Testis (tissue), 3 donors: Measurements from ENCODE around the gene NR2F2. TPM values are rescaled to one million over a fixed set of nuclear protein-coding genes. Genes with fewer than 3 reads are reported as not detected.

Experiments used
- DNase-seq: peaks from one replicate; pipeline ENCODE4 v3.0.0-alpha.2; 2019
- H3K27ac ChIP-seq, 2 donors: fragments of 200-600 bp; sonication (generic); one replicate each; pipeline ENCODE4 v1.5.1; 2019
- H3K27me3 ChIP-seq: fragments of 200-600 bp; sonication (generic); one replicate; pipeline ENCODE4 v1.5.1; 2019
- H3K36me3 ChIP-seq: fragments of 200-600 bp; sonication (generic); one replicate; pipeline ENCODE4 v1.5.1; 2017; ENCODE audit warnings: low read depth; ENCODE audit errors: missing control alignments
- H3K4me1 ChIP-seq: fragments of 200-600 bp; sonication (generic); one replicate; pipeline ENCODE4 v1.5.1; 2019
- H3K4me3 ChIP-seq, 2 donors: fragments of 200-600 bp; sonication (generic); one replicate each; pipeline ENCODE4 v1.5.1; 2017 to 2019
- H3K9me3 ChIP-seq: fragments of 200-600 bp; sonication (generic); one replicate; pipeline ENCODE4 v1.5.1; 2017
- POLR2A ChIP-seq: fragments of 450-650 bp; IDR thresholded peaks from one replicate; pipeline ENCODE4 v1.6.1; 2017; ENCODE audit warnings: antibody characterized with exemption, mild to moderate bottlenecking, moderate library complexity
- WGBS, 2 donors: methylation state at CpG; one replicate each; pipeline ENCODE4 v1.1.5; 2018; 5-methylcytosine and 5-hydroxymethylcytosine counted together
- intact Hi-C: fragments of 100-400 bp; cut with DNase I; formaldehyde crosslinking; loops from one replicate; pipeline ENCODE4 v1.15.1; 2023; ENCODE audit warnings: low total_unique reads
- polyA plus RNA-seq: library from polyadenylated mRNA; stranded (reverse); fragments of 350-450 nt; fragmentation: Illumina TruSeq; extraction: RNeasy Lipid Tissue Mini Kit (QIAGEN cat#74804); gene quantifications from one replicate; pipeline ENCODE4 v1.2.3, GENCODE V29; 2014; ENCODE audit warnings: low read depth, low replicate concordance; ENCODE audit not compliant: insufficient read depth
- total RNA-seq, 2 donors: library from RNA; depleted of rRNA; stranded (reverse); fragments of >200 nt; gene quantifications; one replicate each; pipeline ENCODE4 v1.2.3, GENCODE V29; 2016
- TF ChIP-seq, protein P1 (sequence below), 3 experiments: fragments of 450-650 bp in 2 of 3; fragments of 200-600 bp in 1 of 3; sonication (generic) in 1 of 3; IDR thresholded peaks; one replicate each; pipeline ENCODE4 v1.5.1; 2016 to 2019; ENCODE audit warnings: antibody characterized with exemption in 3 of 3, mild to moderate bottlenecking in 2 of 3, moderate library complexity in 1 of 3

The NR2F2 gene
- total and polyA plus RNA-seq, 3 donors from 2014 or later: 31.2 to 42.9 (median 38.2) TPM

- H3K27ac ChIP-seq: peak overlapping the region; percentile 95 to 97
- no peaks in the 10 kb centered on the region for H3K36me3 ChIP-seq
- H3K4me1 ChIP-seq: peaks cover 4% of the 10 kb centered on the region
- H3K4me3 ChIP-seq: peak overlapping the region; percentile 82 to 86
- no peaks in the 10 kb centered on the region for H3K27me3 ChIP-seq
- H3K9me3 ChIP-seq: no peaks in the 10 kb centered on the region
- intact Hi-C loops: loop anchor here (5.0 kb wide), 1 partner anchor 1006 kb away; no protein-coding TSS in a partner anchor
- WGBS, 2 donors: 1 to 5% methylated on average over 52 to 67 of the region's 67 CpGs
- DNase-seq: no peak
- TF ChIP-seq POLR2A: no peak
- TF ChIP-seq, protein P1, sequence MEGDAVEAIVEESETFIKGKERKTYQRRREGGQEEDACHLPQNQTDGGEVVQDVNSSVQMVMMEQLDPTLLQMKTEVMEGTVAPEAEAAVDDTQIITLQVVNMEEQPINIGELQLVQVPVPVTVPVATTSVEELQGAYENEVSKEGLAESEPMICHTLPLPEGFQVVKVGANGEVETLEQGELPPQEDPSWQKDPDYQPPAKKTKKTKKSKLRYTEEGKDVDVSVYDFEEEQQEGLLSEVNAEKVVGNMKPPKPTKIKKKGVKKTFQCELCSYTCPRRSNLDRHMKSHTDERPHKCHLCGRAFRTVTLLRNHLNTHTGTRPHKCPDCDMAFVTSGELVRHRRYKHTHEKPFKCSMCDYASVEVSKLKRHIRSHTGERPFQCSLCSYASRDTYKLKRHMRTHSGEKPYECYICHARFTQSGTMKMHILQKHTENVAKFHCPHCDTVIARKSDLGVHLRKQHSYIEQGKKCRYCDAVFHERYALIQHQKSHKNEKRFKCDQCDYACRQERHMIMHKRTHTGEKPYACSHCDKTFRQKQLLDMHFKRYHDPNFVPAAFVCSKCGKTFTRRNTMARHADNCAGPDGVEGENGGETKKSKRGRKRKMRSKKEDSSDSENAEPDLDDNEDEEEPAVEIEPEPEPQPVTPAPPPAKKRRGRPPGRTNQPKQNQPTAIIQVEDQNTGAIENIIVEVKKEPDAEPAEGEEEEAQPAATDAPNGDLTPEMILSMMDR (IDR thresholded peaks at IDR 0.05): no peak
These were observed 2.9 kb downstream of the NR2F2 start for GRCh38 chr15:96333131-96334016.

GRCh38 chr15:96334017-96334704 lies 3.7 kb downstream of the NR2F2 start:
- Histone ChIP-seq H3K9me3 (no peaks in the 10 kb centered on the region), H3K27ac (peak overlapping the region; percentile 95 to 97), H3K36me3 (no peaks in the 10 kb centered on the region), H3K4me1 (peaks cover 4% of the 10 kb centered on the region), H3K27me3 (no peaks in the 10 kb centered on the region), H3K4me3 (peak overlapping the region; percentile 82 to 86)
- 15% methylated on average over 47 of the region's 49 CpGs; no CpG with 5 or more reads in 1 of the 2 donors for WGBS, 2 donors
- TF ChIP-seq, protein P1 (IDR thresholded peaks at IDR 0.05): no peak
- TF ChIP-seq POLR2A: no peak
- intact Hi-C loops: loop anchor here (5.0 kb wide), 1 partner anchor 1007 kb away; no protein-coding TSS in a partner anchor
- no peak for DNase-seq

GRCh38 chr15:96334705-96335410 lies 4.4 kb downstream of the NR2F2 start:
- Histone ChIP-seq H3K4me1 (no peaks in the 10 kb centered on the region), H3K9me3 (no peaks in the 10 kb centered on the region), H3K27me3 (no peaks in the 10 kb centered on the region), H3K4me3 (peak overlapping the region; percentile 82 to 86), H3K27ac (peak overlapping the region; percentile 95 to 97), H3K36me3 (no peaks in the 10 kb centered on the region)
- intact Hi-C loops: loop anchor here (5.0 kb wide), 1 partner anchor 1008 kb away; no protein-coding TSS in a partner anchor
- TF ChIP-seq, protein P1 (IDR thresholded peaks at IDR 0.05): no peak
- TF ChIP-seq POLR2A: no peak
- WGBS, 2 donors: 10 to 27% methylated on average over 5 of the region's 5 CpGs
- no peak for DNase-seq

DNA sequence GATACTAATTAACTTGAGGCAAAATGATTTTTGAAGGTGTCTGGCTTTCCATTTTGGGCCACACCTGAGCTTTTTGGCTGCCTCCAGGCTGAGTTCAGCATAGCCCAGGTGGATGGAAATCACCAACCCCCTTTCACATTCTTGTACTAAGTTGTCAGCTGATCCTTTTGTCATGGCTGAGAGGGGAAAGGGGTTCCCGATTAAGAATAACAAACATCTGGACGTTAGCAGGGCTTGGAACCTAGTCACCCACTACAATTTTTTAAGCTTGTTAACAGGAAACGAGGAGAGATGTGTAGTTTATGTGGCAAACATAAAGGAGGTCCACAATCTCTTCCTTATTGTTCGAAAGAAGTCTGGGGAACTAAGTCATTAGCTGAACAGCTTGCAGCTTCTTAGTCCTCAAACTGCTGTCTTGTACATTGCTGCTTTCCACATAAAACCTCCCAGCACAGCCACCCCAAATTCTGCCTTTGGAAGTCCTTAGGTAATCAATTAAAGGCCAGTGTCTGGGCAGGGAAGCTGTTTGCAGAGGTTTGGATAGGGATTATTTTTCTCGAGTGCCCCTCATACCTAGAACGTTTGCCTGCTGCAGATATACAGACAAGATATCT lies 5.0 kb downstream of the NR2F2 start:
- WGBS, 2 donors: 26 to 29% methylated on average over 6 of the region's 6 CpGs
- H3K4me3 ChIP-seq: peak overlapping the region; percentile 82 to 86
- H3K27ac ChIP-seq: peak overlapping the region; percentile 95 to 97
- H3K9me3 ChIP-seq: no peaks in the 10 kb centered on the region
- no peaks in the 10 kb centered on the region for H3K4me1 ChIP-seq
- no peaks in the 10 kb centered on the region for H3K36me3 ChIP-seq
- TF ChIP-seq POLR2A: no peak
- TF ChIP-seq, protein P1 (IDR thresholded peaks at IDR 0.05): no peak
- DNase-seq: no peak
- no peaks in the 10 kb centered on the region for H3K27me3 ChIP-seq
- intact Hi-C loops: no loop called here
